HFFc6 (cell line): ENCODE data around the gene MLST8. TPM values are rescaled to one million over a fixed set of nuclear protein-coding genes. Genes with fewer than 3 reads are reported as not detected.

Experiments used
- DNase-seq: peaks from one replicate; pipeline ENCODE4 v3.0.0-alpha.2; 2018
- H3K27ac Mint-ChIP-seq: 2 replicates; pipeline ENCODE4 v1.8.0; 2020; ENCODE audit warnings: mild to moderate bottlenecking, mixed read lengths
- H3K27me3 Mint-ChIP-seq: 2 replicates; pipeline ENCODE4 v1.8.0; 2021; ENCODE audit warnings: mild to moderate bottlenecking, moderate library complexity, mixed read lengths; ENCODE audit not compliant: insufficient read depth
- H3K36me3 Mint-ChIP-seq: 2 replicates; pipeline ENCODE4 v1.8.0; 2021; ENCODE audit warnings: low read depth, mixed read lengths
- H3K4me1 Mint-ChIP-seq: 2 replicates; pipeline ENCODE4 v1.8.0; 2020; ENCODE audit warnings: low read depth, mixed read lengths
- H3K4me3 Mint-ChIP-seq: 2 replicates; pipeline ENCODE4 v1.8.0; 2020; ENCODE audit warnings: mild to moderate bottlenecking, moderate library complexity, mixed read lengths
- H3K9me3 Mint-ChIP-seq: 2 replicates; pipeline ENCODE4 v1.8.0; 2020; ENCODE audit warnings: mild to moderate bottlenecking, mixed read lengths
- total RNA-seq, 6 experiments: library from RNA; stranded (reverse); fragmentation: NEBNext Ultra II Directional; extraction: Animal tissue kit (Norgen Biotek cat#: 25700); gene quantifications; 2 replicates in 1 of 6; 3 replicates in 5 of 6; pipeline ENCODE4 v1.2.3, GENCODE V29; 2021
- TF ChIP-seq, protein P1 (sequence below): fragments of 200-600 bp; sonication (generic); IDR thresholded peaks from 2 replicates; pipeline ENCODE4 v1.5.0; 2021; ENCODE audit warnings: antibody characterized with exemption, mild to moderate bottlenecking

Gene MLST8
- total RNA-seq, 6 experiments from 2014 or later, result 32.7 to 39.4 (median 37.5) TPM

DNA sequence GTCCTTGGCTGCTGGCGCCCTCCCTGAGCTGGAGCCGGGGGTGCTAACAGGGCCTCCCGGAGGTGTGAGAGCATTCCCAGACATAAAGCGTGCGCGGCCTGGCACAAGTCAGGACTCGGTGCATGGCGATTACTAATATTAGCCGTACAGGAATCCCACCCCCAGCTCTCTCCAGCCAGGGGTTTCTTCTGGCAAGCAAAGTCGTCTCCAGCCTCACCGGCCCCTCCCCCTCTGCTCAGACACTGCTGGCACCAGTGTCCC, 13.9 kb upstream of the MLST8 start:
- TF ChIP-seq, protein P1, sequence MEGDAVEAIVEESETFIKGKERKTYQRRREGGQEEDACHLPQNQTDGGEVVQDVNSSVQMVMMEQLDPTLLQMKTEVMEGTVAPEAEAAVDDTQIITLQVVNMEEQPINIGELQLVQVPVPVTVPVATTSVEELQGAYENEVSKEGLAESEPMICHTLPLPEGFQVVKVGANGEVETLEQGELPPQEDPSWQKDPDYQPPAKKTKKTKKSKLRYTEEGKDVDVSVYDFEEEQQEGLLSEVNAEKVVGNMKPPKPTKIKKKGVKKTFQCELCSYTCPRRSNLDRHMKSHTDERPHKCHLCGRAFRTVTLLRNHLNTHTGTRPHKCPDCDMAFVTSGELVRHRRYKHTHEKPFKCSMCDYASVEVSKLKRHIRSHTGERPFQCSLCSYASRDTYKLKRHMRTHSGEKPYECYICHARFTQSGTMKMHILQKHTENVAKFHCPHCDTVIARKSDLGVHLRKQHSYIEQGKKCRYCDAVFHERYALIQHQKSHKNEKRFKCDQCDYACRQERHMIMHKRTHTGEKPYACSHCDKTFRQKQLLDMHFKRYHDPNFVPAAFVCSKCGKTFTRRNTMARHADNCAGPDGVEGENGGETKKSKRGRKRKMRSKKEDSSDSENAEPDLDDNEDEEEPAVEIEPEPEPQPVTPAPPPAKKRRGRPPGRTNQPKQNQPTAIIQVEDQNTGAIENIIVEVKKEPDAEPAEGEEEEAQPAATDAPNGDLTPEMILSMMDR, result no peak
- Mint-ChIP-seq H3K4me1 (no peaks in the 10 kb centered on the region; the same call in 1 of the 2 replicates), H3K27ac (no peak overlapping the region), H3K4me3 (no peak overlapping the region), H3K9me3 (no peaks in the 10 kb centered on the region), H3K27me3 (peaks cover 5% of the 10 kb centered on the region; the same call in 1 of the 2 replicates), H3K36me3 (no peaks in the 10 kb centered on the region)
- DNase-seq, result no peak

DNA sequence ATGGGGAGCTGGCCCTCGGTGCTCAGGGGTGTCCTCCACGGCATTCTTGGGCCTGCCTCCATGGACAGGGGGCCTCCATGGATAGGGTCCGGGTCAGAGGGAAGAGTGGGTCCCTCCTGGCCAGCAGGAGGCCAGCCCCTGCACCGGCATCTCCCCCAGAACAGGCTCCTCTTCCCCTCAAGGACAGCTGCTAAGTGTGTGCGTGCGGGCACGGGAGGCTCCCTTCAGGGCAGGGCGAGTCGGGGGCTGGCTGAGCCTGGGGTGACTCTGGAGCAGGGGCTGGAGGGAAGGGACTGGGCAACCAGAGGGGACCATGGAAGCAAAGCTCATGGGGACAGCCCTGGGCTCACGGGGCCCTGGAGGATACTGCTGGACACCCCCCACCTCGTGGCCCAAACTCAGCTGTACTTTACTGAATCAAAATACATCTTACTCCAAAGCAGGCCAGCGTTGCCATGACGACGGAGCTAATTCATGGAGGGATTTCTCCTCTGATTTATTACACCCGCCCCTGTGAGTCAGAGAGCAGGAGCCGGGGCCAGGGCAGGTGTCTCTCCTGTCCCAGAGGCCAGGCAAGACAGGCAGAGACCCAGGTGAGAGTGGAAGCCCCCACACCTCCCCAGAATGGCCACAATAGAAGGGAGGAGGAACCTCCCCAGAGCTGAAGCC, 11.0 kb upstream of the MLST8 start:
- H3K36me3 Mint-ChIP-seq, result no peaks in the 10 kb centered on the region
- H3K27me3 Mint-ChIP-seq, result peaks cover 14% of the 10 kb centered on the region
- DNase-seq, result peak; percentile 54
- H3K4me3 Mint-ChIP-seq, result no peak overlapping the region
- H3K27ac Mint-ChIP-seq, result no peak overlapping the region
- H3K4me1 Mint-ChIP-seq, result no peaks in the 10 kb centered on the region; the same call in 1 of the 2 replicates
- TF ChIP-seq, protein P1, result no peak
- no peaks in the 10 kb centered on the region for H3K9me3 Mint-ChIP-seq

DNA sequence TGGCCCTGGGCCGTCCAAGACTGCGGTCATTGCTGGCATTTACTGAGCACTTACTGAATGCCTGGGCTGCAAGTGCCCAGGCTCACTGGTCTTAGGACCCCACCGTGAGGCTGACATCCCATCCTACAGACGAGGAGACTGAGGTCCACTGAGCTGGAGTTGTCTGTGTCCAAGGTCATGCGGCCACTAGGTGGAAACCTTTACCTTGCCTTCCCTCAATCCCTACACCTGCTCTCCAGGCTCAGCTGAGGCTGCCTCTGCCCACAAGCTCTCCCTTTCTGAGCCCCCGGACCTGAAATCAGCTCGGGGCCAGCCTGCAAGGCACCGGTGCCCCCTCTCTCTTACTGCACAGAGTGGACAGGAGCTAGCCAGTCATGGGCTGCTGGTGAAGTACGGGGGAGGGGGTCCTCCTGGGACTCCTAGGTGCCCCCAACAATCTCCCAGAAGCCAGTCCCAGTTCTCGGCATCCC, 10.4 kb upstream of the MLST8 start:
- Mint-ChIP-seq H3K9me3 (no peaks in the 10 kb centered on the region), H3K4me3 (no peak overlapping the region), H3K36me3 (no peaks in the 10 kb centered on the region), H3K27ac (no peak overlapping the region), H3K27me3 (peaks cover 14% of the 10 kb centered on the region), H3K4me1 (no peaks in the 10 kb centered on the region; the same call in 1 of the 2 replicates)
- DNase-seq, result peak; percentile 20
- TF ChIP-seq, protein P1, result peak; percentile 70

DNA sequence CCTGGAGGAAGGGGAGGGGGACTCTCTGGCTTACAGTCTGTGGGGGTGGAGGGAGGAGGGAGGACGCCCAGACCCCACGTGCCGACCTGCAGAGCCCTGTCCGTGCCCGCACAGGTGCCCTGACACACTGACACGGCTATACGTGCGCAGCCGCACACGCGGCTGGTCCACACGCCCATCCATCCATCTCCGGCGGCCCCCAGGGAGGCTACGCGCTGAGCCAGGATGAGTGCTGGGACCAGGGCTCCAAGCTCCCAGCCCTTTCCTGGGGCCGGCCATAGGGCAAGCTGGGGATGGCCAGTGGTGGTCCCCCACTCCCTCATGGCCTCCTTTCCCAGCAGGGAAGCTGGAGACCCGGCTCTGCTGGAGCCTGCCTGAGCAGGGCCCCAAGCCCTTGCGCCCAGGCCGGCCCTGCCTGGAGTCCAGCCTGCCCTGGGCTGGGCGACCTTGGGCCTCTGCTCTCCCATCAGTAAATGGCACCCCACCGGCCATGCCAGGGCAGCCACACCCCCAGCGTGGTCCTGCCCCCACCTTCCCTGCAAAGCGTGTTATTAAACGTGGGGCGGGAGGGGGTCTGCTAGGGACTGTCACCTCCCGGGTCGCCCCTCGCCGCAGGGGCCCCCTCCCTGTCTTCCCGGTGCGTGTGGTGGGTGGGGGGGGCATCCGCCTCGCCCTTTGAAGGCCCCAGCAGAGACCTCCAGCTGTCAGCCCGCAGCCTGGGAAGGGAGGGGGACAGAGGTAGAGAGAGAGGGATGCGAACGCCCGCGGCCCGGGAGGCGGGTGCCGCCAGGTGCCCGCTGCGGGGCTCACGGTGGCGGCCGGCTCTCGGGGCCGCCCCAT, 9.7 kb upstream of the MLST8 start:
- Mint-ChIP-seq H3K27ac (no peak overlapping the region), H3K4me3 (no peak overlapping the region), H3K4me1 (no peaks in the 10 kb centered on the region; the same call in 1 of the 2 replicates), H3K27me3 (peaks cover 16% of the 10 kb centered on the region), H3K9me3 (no peaks in the 10 kb centered on the region), H3K36me3 (no peaks in the 10 kb centered on the region)
- TF ChIP-seq, protein P1, result no peak
- DNase-seq, result no peak

DNA sequence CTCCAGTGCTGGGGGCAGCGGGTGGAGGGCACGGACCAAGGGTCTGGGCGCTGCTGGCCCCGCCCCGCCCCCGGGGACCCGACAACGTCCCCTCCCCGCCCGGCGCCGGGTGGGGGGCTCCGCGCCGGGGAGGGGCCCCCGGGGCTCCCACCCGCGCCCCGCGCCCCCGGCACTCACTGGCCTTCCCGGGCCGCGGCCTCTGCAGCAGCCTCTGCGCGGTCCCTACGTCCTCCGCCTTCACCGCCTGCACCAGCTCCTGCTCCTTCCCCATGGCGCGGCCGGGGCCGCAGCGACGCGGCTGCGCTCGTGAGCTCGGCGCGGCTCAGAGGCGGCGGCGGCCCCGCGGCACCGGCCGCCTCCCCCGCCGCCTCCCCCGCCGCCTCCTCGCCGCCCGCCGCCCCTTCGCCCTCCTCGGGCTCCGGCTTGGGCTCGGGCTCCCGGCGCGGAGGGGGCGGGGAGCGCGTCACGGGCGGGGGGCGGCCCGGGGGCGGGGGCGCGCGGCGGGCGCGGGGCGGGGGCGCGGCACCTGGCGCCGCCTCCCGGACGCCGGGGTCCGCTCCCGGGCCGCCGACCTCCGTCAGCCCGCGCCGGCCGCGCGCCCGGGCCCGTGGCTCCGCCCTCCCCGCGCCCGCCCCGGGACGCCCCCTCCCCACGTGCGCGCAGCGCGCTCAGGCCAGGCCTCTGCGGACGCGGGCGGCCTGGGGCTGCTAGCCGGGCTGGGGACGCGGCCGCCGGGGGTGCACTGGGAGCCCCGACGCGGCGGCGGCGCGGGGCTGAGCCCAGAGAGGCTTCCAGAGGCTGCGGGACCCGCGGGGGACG, 8.9 kb upstream of the MLST8 start, which contains the start of gene CASKIN1:
Gene CASKIN1, minus strand, starts transcription at position 444 of the 819 bp plus-strand sequence. Its CDS starts 173 bp downstream, at position 271.
- Mint-ChIP-seq H3K27ac (no peak within 1 kb of the TSS), H3K36me3 (no peaks in the 10 kb centered on the region), H3K9me3 (no peaks in the 10 kb centered on the region), H3K4me3 (no peak within 1 kb of the TSS), H3K27me3 (peaks cover 18% of the 10 kb centered on the region), H3K4me1 (no peaks in the 10 kb centered on the region; the same call in 1 of the 2 replicates)
- TF ChIP-seq, protein P1, result no peak
- no peak for DNase-seq
